Prostate gland (tissue), 2 donors: ENCODE data around the gene TMEM131L. TPM values are rescaled to one million over a fixed set of nuclear protein-coding genes. Genes with fewer than 3 reads are reported as not detected.

Experiments used
- DNase-seq: peaks from one replicate; pipeline ENCODE4 v3.0.0-alpha.2; 2019; ENCODE audit warnings: low spot score
- H3K27ac ChIP-seq, 2 donors: fragments of 200-600 bp; sonication (generic); 2 replicates each; pipeline ENCODE4 v1.5.1; 2017 to 2019
- H3K27me3 ChIP-seq: fragments of 200-600 bp; sonication (generic); replicated peaks from 2 replicates; pipeline ENCODE4 v1.5.1; 2019; ENCODE audit not compliant: insufficient read depth
- H3K36me3 ChIP-seq, 2 donors: fragments of 200-600 bp; sonication (generic); 1 replicate in 1 of 2; 2 replicates in 1 of 2; pipeline versions ENCODE4 v1.5.1 to v1.8.1; 2017 to 2019
- H3K4me1 ChIP-seq: fragments of 200-600 bp; sonication (generic); replicated peaks from 2 replicates; pipeline ENCODE4 v1.5.1; 2019
- H3K4me3 ChIP-seq, 2 donors: fragments of 200-600 bp; sonication (generic); 2 replicates each; pipeline ENCODE4 v1.5.1; 2017 to 2019
- H3K9me3 ChIP-seq: fragments of 200-600 bp; sonication (generic); 2 replicates; pipeline ENCODE4 v1.5.1; 2017
- CTCF ChIP-seq, 4 experiments: fragments of 200-600 bp in 2 of 4; fragments of 450-650 bp in 2 of 4; sonication (generic) in 2 of 4; IDR thresholded peaks; 1 replicate in 3 of 4; 2 replicates in 1 of 4; pipeline ENCODE4 v1.5.1; 2016 to 2019; ENCODE audit warnings: antibody characterized with exemption in 4 of 4, mild to moderate bottlenecking in 2 of 4, moderate library complexity in 2 of 4
- POLR2A ChIP-seq: fragments of 450-650 bp; IDR thresholded peaks from one replicate; pipeline ENCODE4 v1.6.1; 2016; ENCODE audit warnings: antibody characterized with exemption, mild to moderate bottlenecking
- POLR2AphosphoS5 ChIP-seq: sonication (generic); formaldehyde crosslinking; IDR thresholded peaks from one replicate; pipeline ENCODE4 v1.6.1; 2017; ENCODE audit warnings: antibody characterized with exemption
- WGBS: methylation state at CpG from one replicate; pipeline ENCODE4 v1.1.5; 2018; 5-methylcytosine and 5-hydroxymethylcytosine counted together
- intact Hi-C: fragments of 100-400 bp; cut with DNase I; formaldehyde crosslinking; loops from one replicate; pipeline ENCODE4 v1.14.2; 2022
- total RNA-seq, 2 donors: library from RNA; depleted of rRNA; stranded (reverse); fragments of >200 nt; gene quantifications; one replicate each; pipeline ENCODE4 v1.1.0, GENCODE V29; 2016

TMEM131L gene
- total RNA-seq, 2 donors from 2014 or later = 9.3 to 12.5 TPM

- no peaks in the 10 kb centered on the region for H3K4me1 ChIP-seq
- H3K9me3 ChIP-seq = no peaks in the 10 kb centered on the region
- H3K4me3 ChIP-seq = no peak overlapping the region
- intact Hi-C loops = no loop called here
- H3K27ac ChIP-seq = no peak overlapping the region
- no peaks in the 10 kb centered on the region for H3K27me3 ChIP-seq
- WGBS = 59% methylated on average over 4 of the region's 4 CpGs
- H3K36me3 ChIP-seq = no peaks in the 10 kb centered on the region
- DNase-seq = no peak
- no peak for TF ChIP-seq CTCF (IDR thresholded peaks at IDR 0.05)
- no peak for TF ChIP-seq POLR2AphosphoS5
- TF ChIP-seq POLR2A = no peak
Measured at GRCh38 chr4:153523941-153524386, 57.8 kb downstream of the TMEM131L start.

GRCh38 chr4:153524682-153525081 lies 58.5 kb downstream of the TMEM131L start:
- Histone ChIP-seq H3K27ac (no peak overlapping the region), H3K27me3 (no peaks in the 10 kb centered on the region), H3K4me1 (no peaks in the 10 kb centered on the region), H3K9me3 (no peaks in the 10 kb centered on the region), H3K4me3 (no peak overlapping the region), H3K36me3 (no peaks in the 10 kb centered on the region)
- WGBS = 85% methylated on average over 4 of the region's 4 CpGs
- TF ChIP-seq POLR2A (no peak), CTCF (IDR thresholded peaks at IDR 0.05) (no peak), POLR2AphosphoS5 (no peak)
- DNase-seq = no peak
- intact Hi-C loops = no loop called here

GRCh38 chr4:153527690-153528089 lies 61.5 kb downstream of the TMEM131L start:
- Histone ChIP-seq H3K4me1 (no peaks in the 10 kb centered on the region), H3K4me3 (no peak overlapping the region), H3K27ac (no peak overlapping the region), H3K36me3 (no peaks in the 10 kb centered on the region), H3K9me3 (no peaks in the 10 kb centered on the region), H3K27me3 (no peaks in the 10 kb centered on the region)
- no peak for DNase-seq
- no peak for TF ChIP-seq CTCF (IDR thresholded peaks at IDR 0.05)
- TF ChIP-seq POLR2AphosphoS5 = no peak
- TF ChIP-seq POLR2A = no peak
- WGBS = 90% methylated on average over 11 of the region's 11 CpGs
- intact Hi-C loops = no loop called here

GRCh38 chr4:153528705-153529485 lies 62.7 kb downstream of the TMEM131L start:
- no peak for TF ChIP-seq POLR2A
- no peak for TF ChIP-seq CTCF (IDR thresholded peaks at IDR 0.05)
- no peak for TF ChIP-seq POLR2AphosphoS5
- Histone ChIP-seq H3K9me3 (no peaks in the 10 kb centered on the region), H3K4me3 (no peak overlapping the region), H3K36me3 (no peaks in the 10 kb centered on the region), H3K27me3 (no peaks in the 10 kb centered on the region), H3K4me1 (no peaks in the 10 kb centered on the region), H3K27ac (no peak overlapping the region)
- DNase-seq = no peak
- intact Hi-C loops = no loop called here
- WGBS = 87% methylated on average over 6 of the region's 6 CpGs

- WGBS = 73% methylated on average over 3 of the region's 3 CpGs
- DNase-seq = no peak
- Histone ChIP-seq H3K27ac (no peak overlapping the region), H3K4me1 (no peaks in the 10 kb centered on the region), H3K4me3 (no peak overlapping the region), H3K36me3 (no peaks in the 10 kb centered on the region), H3K27me3 (no peaks in the 10 kb centered on the region), H3K9me3 (no peaks in the 10 kb centered on the region)
- intact Hi-C loops = no loop called here
- no peak for TF ChIP-seq POLR2A
- TF ChIP-seq CTCF (IDR thresholded peaks at IDR 0.05) = no peak
- no peak for TF ChIP-seq POLR2AphosphoS5
Measured at GRCh38 chr4:153529646-153530045, 63.5 kb downstream of the TMEM131L start.
